Ascending aorta (tissue), 2 donors: ENCODE data around the gene NLRC5. TPM values are rescaled to one million over a fixed set of nuclear protein-coding genes. Genes with fewer than 3 reads are reported as not detected.

Experiments used
- DNase-seq, 2 donors: peaks; one replicate each; pipeline ENCODE4 v3.0.0-alpha.2; 2019; ENCODE audit warnings: low spot score in 2 of 2
- H3K27ac ChIP-seq, 2 donors: fragments of 200-600 bp; sonication (generic); one replicate each; pipeline ENCODE4 v1.5.1; 2016 to 2017; ENCODE audit warnings: mild to moderate bottlenecking in 1 of 2
- H3K27me3 ChIP-seq: fragments of 200-600 bp; sonication (generic); one replicate; pipeline ENCODE4 v1.5.1; 2017
- H3K36me3 ChIP-seq, 2 donors: fragments of 200-600 bp; sonication (generic); one replicate each; pipeline ENCODE4 v1.5.1; 2016
- H3K4me1 ChIP-seq, 2 donors: fragments of 200-600 bp; sonication (generic); one replicate each; pipeline ENCODE4 v1.5.1; 2016 to 2017; ENCODE audit warnings: mild to moderate bottlenecking in 1 of 2
- H3K4me3 ChIP-seq, 2 donors: fragments of 200-600 bp; sonication (generic); one replicate each; pipeline ENCODE4 v1.5.1; 2016 to 2017; ENCODE audit warnings: mild to moderate bottlenecking in 1 of 2
- H3K9me3 ChIP-seq, 2 donors: fragments of 200-600 bp; sonication (generic); one replicate each; pipeline ENCODE4 v1.5.1; 2016
- CTCF ChIP-seq, 3 experiments: fragments of 200-600 bp in 2 of 3; fragments of 450-650 bp in 1 of 3; sonication (generic) in 2 of 3; IDR thresholded peaks; one replicate each; pipeline ENCODE4 v1.5.1; 2016 to 2019; ENCODE audit warnings: antibody characterized with exemption in 3 of 3, mild to moderate bottlenecking in 1 of 3, moderate library complexity in 1 of 3
- intact Hi-C: fragments of 100-400 bp; cut with DNase I; formaldehyde crosslinking; loops from one replicate; pipeline ENCODE4 v1.15.1; 2023
- total RNA-seq: library from RNA; depleted of rRNA; stranded (reverse); fragments of >200 nt; gene quantifications from one replicate; pipeline ENCODE4 v1.1.0, GENCODE V29; 2016

Gene NLRC5
- total RNA-seq, 1 donor from 2014 or later, result 46.7 TPM

GRCh38 chr16:57115514-57116182, 126.3 kb downstream of the NLRC5 start:
- H3K36me3 ChIP-seq, result peaks cover 17 to 20% of the 10 kb centered on the region in 2 donors
- no peak for DNase-seq
- TF ChIP-seq CTCF (IDR thresholded peaks at IDR 0.05), result no peak
- H3K4me3 ChIP-seq, result no peak overlapping the region
- no peaks in the 10 kb centered on the region for H3K27me3 ChIP-seq
- H3K27ac ChIP-seq, result no peak overlapping the region
- H3K4me1 ChIP-seq, result peaks cover 0 to 7% of the 10 kb centered on the region in 2 donors
- no peaks in the 10 kb centered on the region for H3K9me3 ChIP-seq
- intact Hi-C loops, result no loop called here

DNA sequence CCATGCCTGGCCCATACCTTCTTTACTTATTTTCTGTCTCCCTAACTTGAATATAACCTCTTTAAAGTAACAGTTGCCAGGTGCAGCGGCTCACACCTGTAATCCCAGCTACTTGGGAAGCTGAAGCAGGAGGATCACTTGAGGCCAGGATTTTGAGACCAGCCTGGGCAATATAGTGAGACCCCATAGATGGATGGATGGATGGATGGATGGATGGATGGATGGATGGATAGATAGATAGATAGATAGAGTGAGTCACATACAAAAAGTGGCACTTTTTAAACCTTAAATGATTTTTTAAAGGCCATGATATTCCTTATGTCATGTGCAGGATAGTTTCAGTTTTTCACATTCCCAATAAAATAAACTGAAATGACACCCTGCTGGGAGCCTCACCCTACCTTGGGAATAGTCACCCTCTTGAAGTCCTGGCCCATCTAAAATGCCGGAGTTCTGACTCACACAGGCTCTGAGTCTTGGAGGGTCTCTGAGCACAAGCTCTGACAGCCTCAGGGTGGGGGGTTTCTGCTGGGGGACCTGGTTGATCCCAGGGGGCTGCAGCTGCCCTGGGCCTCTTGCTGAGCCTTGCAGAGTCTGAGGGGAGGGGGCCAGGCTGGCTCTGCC, 129.2 kb downstream of the NLRC5 start:
- H3K36me3 ChIP-seq, result peaks cover 17 to 37% of the 10 kb centered on the region in 2 donors
- no peak overlapping the region for H3K27ac ChIP-seq
- no peak for DNase-seq
- H3K4me1 ChIP-seq, result no peaks in the 10 kb centered on the region
- no peaks in the 10 kb centered on the region for H3K9me3 ChIP-seq
- no peaks in the 10 kb centered on the region for H3K27me3 ChIP-seq
- intact Hi-C loops, result no loop called here
- H3K4me3 ChIP-seq, result no peak overlapping the region
- TF ChIP-seq CTCF (IDR thresholded peaks at IDR 0.05), result no peak

DNA sequence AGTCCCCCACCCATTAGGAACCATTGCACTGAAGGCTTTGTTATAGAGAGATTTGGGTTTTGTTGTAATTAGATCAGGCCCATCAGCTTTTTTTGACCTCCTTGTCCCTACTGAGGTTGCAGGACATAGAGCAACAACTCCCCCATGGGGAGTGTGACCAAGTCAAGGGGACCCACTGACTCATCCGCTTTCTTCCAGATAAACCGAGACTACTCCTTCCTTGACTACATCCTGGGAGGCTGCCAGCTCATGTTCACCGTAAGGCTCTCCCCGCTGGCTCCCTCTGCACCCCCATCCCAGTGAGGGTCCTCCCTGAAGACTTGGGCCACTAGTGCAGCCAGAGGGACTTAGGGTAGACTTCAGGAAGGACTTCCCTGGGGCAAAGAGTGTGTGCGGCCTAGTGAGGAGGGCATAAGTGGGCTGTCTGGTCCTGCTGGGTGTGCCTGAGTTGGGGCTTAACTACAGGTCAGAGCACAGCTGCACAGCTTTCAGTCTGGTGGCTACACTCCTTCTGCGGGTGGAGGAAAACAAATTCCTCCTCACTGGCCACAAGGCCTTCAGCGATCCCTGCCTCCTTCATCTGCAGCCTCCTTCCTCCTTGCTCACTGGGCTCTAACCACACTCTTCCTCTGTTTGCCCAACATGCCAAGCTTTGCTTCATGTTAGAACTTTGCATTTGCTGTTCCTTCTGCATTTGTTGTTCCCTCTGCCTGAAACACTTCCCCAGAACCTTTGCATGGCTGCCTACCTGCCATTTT, 134.0 kb downstream of the NLRC5 start:
- DNase-seq, result no peak
- Histone ChIP-seq H3K9me3 (no peaks in the 10 kb centered on the region), H3K27me3 (no peaks in the 10 kb centered on the region), H3K4me1 (no peaks in the 10 kb centered on the region), H3K4me3 (no peak overlapping the region), H3K36me3 (peaks cover 13 to 37% of the 10 kb centered on the region in 2 donors), H3K27ac (no peak overlapping the region)
- intact Hi-C loops, result no loop called here
- no peak for TF ChIP-seq CTCF (IDR thresholded peaks at IDR 0.05)

DNA sequence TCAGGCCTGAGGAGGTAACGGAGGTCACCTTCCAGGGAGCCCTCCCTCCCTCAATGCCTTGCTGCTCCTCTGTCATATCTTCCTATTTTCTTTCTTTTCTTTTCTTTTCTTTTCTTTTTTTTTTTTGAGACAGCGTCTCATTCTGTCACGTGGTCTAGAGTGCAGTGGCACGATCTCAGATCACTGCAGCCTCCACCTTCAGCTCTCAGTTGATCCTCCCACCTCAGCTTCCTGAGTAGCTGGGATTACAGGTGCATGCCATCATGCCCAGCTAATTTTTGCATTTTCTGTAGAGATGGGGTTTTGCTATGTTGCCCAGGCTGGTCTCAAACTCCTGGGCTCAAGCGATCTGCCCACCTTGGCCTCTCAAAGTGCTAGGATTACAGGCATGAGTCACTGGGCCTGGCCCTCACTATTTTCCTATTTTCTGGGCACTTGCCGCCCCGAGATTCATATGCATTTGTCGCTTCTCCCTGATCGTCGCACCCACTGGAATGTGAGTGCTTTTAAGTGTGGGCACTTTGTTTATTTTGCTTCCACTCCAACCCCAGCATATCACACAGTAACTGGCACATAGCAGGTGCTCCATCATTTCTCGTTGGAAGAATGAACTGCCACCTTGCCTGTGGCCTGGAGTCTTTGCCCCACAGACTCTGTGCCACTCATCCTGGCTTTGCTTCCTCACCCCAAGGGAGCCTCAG, 134.8 kb downstream of the NLRC5 start:
- no peaks in the 10 kb centered on the region for H3K27me3 ChIP-seq
- peaks cover 10 to 41% of the 10 kb centered on the region in 2 donors for H3K36me3 ChIP-seq

More for the DNA sequence above, 134.8 kb downstream of the NLRC5 start:
- TF ChIP-seq CTCF (IDR thresholded peaks at IDR 0.05), result no peak
- Histone ChIP-seq H3K4me3 (no peak overlapping the region), H3K4me1 (no peaks in the 10 kb centered on the region), H3K27ac (no peak overlapping the region), H3K9me3 (no peaks in the 10 kb centered on the region)
- intact Hi-C loops, result no loop called here
- DNase-seq, result no peak
